Kidney (tissue), 14 donors: ENCODE data around the gene FOLR2. TPM values are rescaled to one million over a fixed set of nuclear protein-coding genes. Genes with fewer than 3 reads are reported as not detected.
"Not testable (repeated sequence)": the region's sequence is repeated elsewhere in the genome, so short reads cannot be mapped to it uniquely, and the experiment has no call there.

Experiments
- DNase-seq, 5 donors: peaks; one replicate each; pipeline ENCODE4 v3.0.0-alpha.2; 2013 to 2020
- FAIRE-seq: peaks from 2 replicates; lab custom pipeline; 2012; peaks lifted over from hg19 to GRCh38; lab: Jason Lieb, UNC
- H3K27ac ChIP-seq, 2 donors: one replicate each; pipeline ENCODE4 v1.7.0; 2013; ENCODE audit warnings: low read depth in 2 of 2, low read length in 2 of 2, inconsistent platforms in 1 of 2
- H3K27me3 ChIP-seq: one replicate; pipeline ENCODE4 v1.7.1; 2013; ENCODE audit warnings: low read length, inconsistent platforms; ENCODE audit not compliant: control insufficient read depth, insufficient read depth
- H3K36me3 ChIP-seq, 3 donors: one replicate each; pipeline versions ENCODE4 v1.7.0 to v1.7.1; 2013; ENCODE audit warnings: low read length in 3 of 3, control low read depth in 1 of 3, inconsistent platforms in 1 of 3; ENCODE audit not compliant: insufficient read depth in 3 of 3, control insufficient read depth in 2 of 3
- H3K4me1 ChIP-seq, 3 donors: one replicate each; pipeline versions ENCODE4 v1.7.0 to v1.7.1; 2013; ENCODE audit warnings: low read length in 3 of 3, inconsistent platforms in 1 of 3, low read depth in 1 of 3; ENCODE audit not compliant: control insufficient read depth in 2 of 3, insufficient read depth in 2 of 3
- H3K4me3 ChIP-seq, 3 donors: one replicate each; pipeline versions ENCODE4 v1.7.0 to v1.8.1; 2013; ENCODE audit warnings: low read length in 3 of 3, control low read depth in 1 of 3, inconsistent platforms in 1 of 3
- H3K9ac ChIP-seq, 3 donors: one replicate each; pipeline versions ENCODE4 v1.7.0 to v1.7.1; 2013; ENCODE audit warnings: low read length in 3 of 3, control low read depth in 1 of 3, inconsistent platforms in 1 of 3
- H3K9me3 ChIP-seq, 3 donors: one replicate each; pipeline versions ENCODE4 v1.7.0 to v1.7.1; 2013; ENCODE audit warnings: low read length in 3 of 3, control low read depth in 1 of 3, inconsistent platforms in 1 of 3; ENCODE audit not compliant: control insufficient read depth in 2 of 3, insufficient read depth in 1 of 3
- CTCF ChIP-seq: IDR thresholded peaks from 3 replicates; pipeline ENCODE4 v1.5.1; 2012; ENCODE audit warnings: mild to moderate bottlenecking, moderate library complexity, borderline replicate concordance; ENCODE audit not compliant: insufficient read depth; ENCODE audit errors: extremely low read depth
- intact Hi-C: fragments of 100-400 bp; cut with DNase I; formaldehyde crosslinking; loops from one replicate; pipeline ENCODE4 v1.11.1; 2022
- polyA plus RNA-seq: library from polyadenylated mRNA; stranded (reverse); fragments of 350-450 nt; fragmentation: Illumina TruSeq; extraction: RNeasy Lipid Tissue Mini Kit (QIAGEN cat#74804); gene quantifications from one replicate; pipeline ENCODE4 v1.2.3, GENCODE V29; 2014; ENCODE audit warnings: low read depth, low replicate concordance; ENCODE audit not compliant: insufficient read depth
- total RNA-seq: library from RNA; stranded (reverse); fragmentation: NEBNext Ultra II Directional; extraction: Animal tissue kit (Norgen Biotek cat#: 25700); gene quantifications from one replicate; pipeline ENCODE4 v1.2.1, GENCODE V29; 2021
- donor health status: control.
- donor health status: control.
- donor health status: control.
- donor health status: control.
- donor health status: control.
- donor health status: DM: yes; HTN: yes; CAD: no.
- donor health status: Normal renal cell carcinoma (clear cell type).

Gene FOLR2
- total and polyA plus RNA-seq, 2 donors from 2014 or later = 16.8 to 31.9 TPM

- no peak for FAIRE-seq
- H3K27ac ChIP-seq = no peak overlapping the region
- intact Hi-C loops = no loop called here
These were observed 37.4 kb upstream of the FOLR2 start for GRCh38 chr11:72179049-72179803.

GRCh38 chr11:72179804-72180396, 36.7 kb upstream of the FOLR2 start:
- H3K9me3 ChIP-seq = no peaks in the 10 kb centered on the region
- intact Hi-C loops = no loop called here

More at GRCh38 chr11:72179049-72179803, 37.4 kb upstream of the FOLR2 start:
- Histone ChIP-seq H3K4me1 (peaks cover 0 to 4% (median 0%) of the 10 kb centered on the region in 3 donors), H3K36me3 (no peaks in the 10 kb centered on the region), H3K9me3 (no peaks in the 10 kb centered on the region), H3K27me3 (no peaks in the 10 kb centered on the region), H3K4me3 (no peak overlapping the region), H3K9ac (no peak overlapping the region)
- no peak for DNase-seq
- TF ChIP-seq CTCF = no peak

DNA sequence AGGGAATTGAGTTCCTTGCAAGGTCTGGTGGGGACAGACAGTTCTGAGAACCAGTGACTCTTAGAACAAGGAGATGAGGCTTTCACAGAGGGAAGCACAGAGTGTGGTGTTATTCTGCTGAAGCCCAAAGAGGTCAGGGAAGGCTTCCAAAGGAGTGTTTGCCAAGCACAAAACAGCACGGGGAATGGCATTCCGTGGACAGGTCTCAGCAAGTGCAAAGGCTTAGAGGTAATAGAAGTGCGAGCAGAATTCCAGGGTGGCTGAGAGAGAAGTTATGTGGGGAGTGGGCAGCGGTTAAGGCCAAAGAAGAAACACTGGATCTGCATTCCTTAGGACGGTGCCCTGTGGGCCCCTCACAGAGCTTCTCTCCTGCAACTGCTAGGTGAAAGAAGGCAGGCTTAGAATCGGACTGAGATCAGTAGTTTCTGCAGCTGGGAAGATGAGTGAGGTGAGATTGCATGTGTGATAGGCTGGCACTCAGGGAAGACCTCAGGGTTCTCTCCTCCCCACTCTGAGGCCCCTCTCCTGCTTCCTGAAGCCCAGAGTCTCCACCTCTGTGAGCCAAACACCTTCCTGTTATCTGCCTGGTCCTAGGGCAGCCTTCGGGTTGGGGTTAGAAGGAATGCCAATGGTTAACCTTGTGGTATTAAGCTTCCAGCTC, 35.6 kb upstream of the FOLR2 start:
- H3K4me1 ChIP-seq, H3K4me3 ChIP-seq, intact Hi-C loops, H3K9me3 ChIP-seq, H3K36me3 ChIP-seq, H3K27ac ChIP-seq, H3K27me3 ChIP-seq, H3K9ac ChIP-seq, FAIRE-seq: not testable (repeated sequence)
- peak in 1 of 5 donors; percentile 16 for DNase-seq

More at GRCh38 chr11:72179804-72180396, 36.7 kb upstream of the FOLR2 start:
- Histone ChIP-seq H3K27me3 (no peaks in the 10 kb centered on the region), H3K9ac (no peak overlapping the region), H3K27ac (no peak overlapping the region), H3K36me3 (no peaks in the 10 kb centered on the region), H3K4me1 (peaks cover 0 to 4% (median 0%) of the 10 kb centered on the region in 3 donors), H3K4me3 (no peak overlapping the region)
- DNase-seq = no peak
- FAIRE-seq = no peak
- no peak for TF ChIP-seq CTCF

DNA sequence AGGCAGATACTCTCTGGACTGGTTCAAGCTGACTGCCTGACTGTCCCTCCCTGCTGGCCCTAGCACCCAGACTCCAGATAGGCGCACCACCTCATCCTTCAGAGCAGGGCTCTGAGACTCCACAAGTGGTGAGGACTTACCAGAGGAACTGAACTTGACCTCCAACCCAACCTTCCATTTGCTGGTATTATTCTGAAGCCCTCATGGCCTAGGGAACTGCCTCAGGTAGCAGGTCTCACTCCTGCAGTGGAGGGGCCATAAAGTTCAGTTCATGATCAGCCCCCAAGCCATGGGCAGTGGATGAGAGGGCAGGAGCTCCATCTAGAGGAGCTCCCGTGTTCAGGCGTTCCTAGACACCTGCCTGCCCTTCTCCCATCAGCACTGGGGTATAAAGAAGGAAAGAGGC, 35.0 kb upstream of the FOLR2 start:
- peak; percentile 20 for TF ChIP-seq CTCF
- FAIRE-seq, H3K4me3 ChIP-seq, H3K27ac ChIP-seq, H3K36me3 ChIP-seq, intact Hi-C loops, H3K9me3 ChIP-seq, H3K27me3 ChIP-seq, H3K4me1 ChIP-seq, H3K9ac ChIP-seq: not testable (repeated sequence)
- peak in 1 of 5 donors; percentile 40 for DNase-seq
